ENCODE data around the gene CAPZA2. TPM values are rescaled to one million over a fixed set of nuclear protein-coding genes. Genes with fewer than 3 reads are reported as not detected.

Gene CAPZA2
- total RNA-seq, 1 donor from 2014 or later, result 111 TPM

DNA sequence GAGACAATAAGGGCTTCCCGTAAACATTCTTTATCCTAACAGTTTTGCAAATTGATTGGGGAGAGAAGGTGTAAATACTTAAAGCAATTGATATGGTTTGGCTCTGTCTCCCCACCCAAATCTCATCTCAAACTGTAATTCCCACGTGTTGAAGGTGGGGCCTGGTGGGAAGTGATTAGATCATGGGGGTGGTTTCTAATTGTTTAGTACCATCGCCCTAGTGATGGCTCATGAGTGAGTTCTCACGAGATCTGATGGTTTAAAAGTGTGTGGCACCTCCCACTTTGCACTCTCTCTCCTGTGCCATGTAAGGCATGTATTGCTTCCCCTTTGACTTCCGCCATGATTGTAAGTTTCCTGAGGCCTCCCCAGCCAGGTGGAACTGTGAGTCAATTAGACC lies 22.1 kb upstream of the CAPZA2 start:
- DNase-seq (ENCODE audit: low read depth), result no peak
- no peak overlapping the region for H3K4me3 ChIP-seq (ENCODE audit: low read depth, low read length)
- TF ChIP-seq, protein P1, sequence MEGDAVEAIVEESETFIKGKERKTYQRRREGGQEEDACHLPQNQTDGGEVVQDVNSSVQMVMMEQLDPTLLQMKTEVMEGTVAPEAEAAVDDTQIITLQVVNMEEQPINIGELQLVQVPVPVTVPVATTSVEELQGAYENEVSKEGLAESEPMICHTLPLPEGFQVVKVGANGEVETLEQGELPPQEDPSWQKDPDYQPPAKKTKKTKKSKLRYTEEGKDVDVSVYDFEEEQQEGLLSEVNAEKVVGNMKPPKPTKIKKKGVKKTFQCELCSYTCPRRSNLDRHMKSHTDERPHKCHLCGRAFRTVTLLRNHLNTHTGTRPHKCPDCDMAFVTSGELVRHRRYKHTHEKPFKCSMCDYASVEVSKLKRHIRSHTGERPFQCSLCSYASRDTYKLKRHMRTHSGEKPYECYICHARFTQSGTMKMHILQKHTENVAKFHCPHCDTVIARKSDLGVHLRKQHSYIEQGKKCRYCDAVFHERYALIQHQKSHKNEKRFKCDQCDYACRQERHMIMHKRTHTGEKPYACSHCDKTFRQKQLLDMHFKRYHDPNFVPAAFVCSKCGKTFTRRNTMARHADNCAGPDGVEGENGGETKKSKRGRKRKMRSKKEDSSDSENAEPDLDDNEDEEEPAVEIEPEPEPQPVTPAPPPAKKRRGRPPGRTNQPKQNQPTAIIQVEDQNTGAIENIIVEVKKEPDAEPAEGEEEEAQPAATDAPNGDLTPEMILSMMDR (conservative IDR thresholded peaks at IDR 0.05; ENCODE audit: low read depth, low read length), result no peak

DNA sequence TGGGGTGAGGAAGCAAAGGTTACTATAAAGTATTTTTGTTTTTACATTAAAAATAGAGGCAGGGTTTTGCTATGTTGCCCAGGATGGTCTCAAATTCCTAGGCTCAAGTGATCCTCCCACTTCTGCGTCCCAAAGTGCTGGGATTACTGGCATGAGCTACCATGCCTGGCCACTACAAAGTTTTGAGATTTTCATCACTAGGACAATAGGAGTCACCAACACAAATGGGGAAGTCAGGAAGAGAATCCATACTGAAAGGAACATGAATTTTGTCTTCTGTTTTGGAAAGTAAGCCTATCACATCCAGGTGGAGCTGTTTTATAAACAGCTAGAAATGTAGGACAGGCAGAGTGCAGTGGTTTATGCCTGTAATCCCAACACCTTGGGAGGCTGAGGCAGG lies 20.0 kb upstream of the CAPZA2 start:
- H3K4me3 ChIP-seq (ENCODE audit: low read depth, low read length), result no peak overlapping the region
- TF ChIP-seq, protein P1 (conservative IDR thresholded peaks at IDR 0.05; ENCODE audit: low read depth, low read length), result no peak
- DNase-seq (ENCODE audit: low read depth), result no peak

DNA sequence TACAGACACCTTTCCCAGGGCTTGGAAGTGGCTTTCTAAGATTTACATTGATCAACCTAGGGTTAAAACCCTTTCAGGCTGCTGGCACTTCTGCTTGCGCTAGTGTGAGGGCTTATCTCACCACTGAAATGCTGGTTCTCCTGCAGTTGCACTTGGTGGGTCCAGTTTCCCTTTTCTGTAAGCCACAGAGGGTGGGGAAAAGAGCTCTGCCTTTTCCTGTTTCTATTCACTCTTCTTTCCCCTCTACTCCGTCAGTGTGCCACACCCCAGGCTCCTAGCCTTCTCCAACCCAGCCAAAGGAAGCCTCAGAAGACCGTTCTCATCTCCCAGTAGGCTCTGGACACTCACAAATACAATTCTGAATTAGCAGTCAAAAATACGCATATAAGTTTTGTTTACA lies 19.0 kb upstream of the CAPZA2 start:
- TF ChIP-seq, protein P1 (conservative IDR thresholded peaks at IDR 0.05; ENCODE audit: low read depth, low read length), result no peak
- H3K4me3 ChIP-seq (ENCODE audit: low read depth, low read length), result no peak overlapping the region
- no peak for DNase-seq (ENCODE audit: low read depth)

DNA sequence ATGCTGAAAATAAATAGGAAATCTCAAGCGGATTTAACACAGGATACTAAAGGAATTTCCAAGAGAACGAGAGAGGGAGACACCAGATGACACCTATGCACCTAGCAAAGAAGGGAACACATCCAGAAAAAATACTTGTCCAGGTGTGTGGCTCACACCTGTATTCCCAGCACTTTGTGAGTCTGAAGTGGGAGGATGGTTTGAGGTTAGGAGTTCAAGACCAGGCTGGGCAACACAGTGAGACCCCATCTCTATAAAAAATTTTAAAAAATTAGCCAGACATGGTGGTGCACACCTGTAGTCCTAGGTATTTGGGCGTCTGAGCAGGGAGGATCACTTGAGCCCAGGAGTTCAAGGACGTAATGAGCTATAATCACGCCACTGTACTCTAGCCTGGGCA lies 11.2 kb upstream of the CAPZA2 start:
- TF ChIP-seq, protein P1 (conservative IDR thresholded peaks at IDR 0.05; ENCODE audit: low read depth, low read length), result no peak
- DNase-seq (ENCODE audit: low read depth), result no peak
- no peak overlapping the region for H3K4me3 ChIP-seq (ENCODE audit: low read depth, low read length)

DNA sequence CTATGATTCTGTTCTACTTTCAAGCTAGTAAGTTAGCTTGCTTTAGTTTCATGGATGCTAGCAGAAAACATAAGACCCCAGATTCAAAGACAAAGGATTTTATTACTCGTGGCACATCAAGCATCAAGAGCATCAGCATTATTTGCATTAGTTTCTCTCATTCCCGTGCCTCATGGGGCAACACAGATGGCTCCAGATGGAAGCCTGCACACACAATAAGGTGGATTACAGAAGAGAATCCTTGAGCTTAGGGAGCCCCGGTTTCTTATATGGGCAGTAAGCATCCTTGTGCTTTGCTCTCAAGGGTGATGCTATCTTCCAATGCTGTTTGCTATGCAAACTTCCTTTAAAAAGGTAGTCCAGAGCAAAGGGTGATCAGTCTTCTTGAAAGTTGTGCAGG lies 10.7 kb upstream of the CAPZA2 start:
- no peak overlapping the region for H3K4me3 ChIP-seq (ENCODE audit: low read depth, low read length)
- TF ChIP-seq, protein P1 (conservative IDR thresholded peaks at IDR 0.05; ENCODE audit: low read depth, low read length), result no peak
- no peak for DNase-seq (ENCODE audit: low read depth)

DNA sequence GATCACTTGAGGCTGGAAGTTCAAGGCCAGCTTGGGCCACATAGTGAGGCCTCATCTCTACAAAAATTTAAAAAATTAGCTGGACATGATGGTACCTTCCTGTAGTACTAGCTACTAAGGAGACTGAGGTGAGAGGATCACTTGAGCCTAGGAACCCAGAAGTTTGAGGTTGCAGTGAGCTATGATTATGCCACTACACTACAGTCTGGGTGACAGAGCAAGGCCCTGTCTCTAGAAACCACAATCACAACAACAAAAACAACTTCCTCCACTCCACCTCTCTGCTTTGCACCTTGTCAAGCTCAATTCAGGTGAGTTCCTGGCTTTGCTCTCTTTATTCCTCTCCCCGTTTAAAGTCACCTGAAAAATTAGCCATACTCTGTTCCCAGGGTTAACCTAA lies 8.3 kb upstream of the CAPZA2 start:
- no peak overlapping the region for H3K4me3 ChIP-seq (ENCODE audit: low read depth, low read length)
- TF ChIP-seq, protein P1 (conservative IDR thresholded peaks at IDR 0.05; ENCODE audit: low read depth, low read length), result no peak
- DNase-seq (ENCODE audit: low read depth), result no peak

DNA sequence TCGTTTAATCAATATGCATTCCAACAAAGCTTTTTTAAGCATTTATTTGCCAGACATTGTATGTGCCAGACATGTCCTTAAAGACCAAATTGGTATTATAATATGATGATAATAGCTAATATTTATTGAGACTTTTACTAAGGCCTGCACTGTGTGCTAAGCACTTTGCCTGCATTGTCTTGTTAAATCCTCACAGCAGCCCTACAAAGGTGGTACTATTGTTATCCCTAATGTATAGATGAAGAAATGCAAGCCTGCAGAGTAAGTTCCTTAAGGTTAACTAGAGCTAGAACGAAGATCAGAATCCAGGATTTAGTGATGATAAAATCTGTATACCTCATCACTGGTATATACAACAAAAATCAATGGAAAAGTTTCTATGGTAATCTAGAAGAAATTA lies 5.3 kb upstream of the CAPZA2 start:
- no peak for DNase-seq (ENCODE audit: low read depth)
- TF ChIP-seq, protein P1 (conservative IDR thresholded peaks at IDR 0.05; ENCODE audit: low read depth, low read length), result no peak
- no peak overlapping the region for H3K4me3 ChIP-seq (ENCODE audit: low read depth, low read length)

Data from epithelial cell of proximal tubule (primary cell).